Gastroesophageal sphincter (tissue), 3 donors: Measurements from ENCODE around the gene TNFAIP8.
"Not testable (repeated sequence)": the region's sequence is repeated elsewhere in the genome, so short reads cannot be mapped to it uniquely, and the experiment has no call there.

Experiments
- EP300 ChIP-seq: sonication (generic); formaldehyde crosslinking; IDR thresholded peaks from one replicate; pipeline ENCODE4 v1.6.1; 2017; ENCODE audit warnings: antibody characterized with exemption, mild to moderate bottlenecking
- POLR2A ChIP-seq, 2 donors: fragments of 450-650 bp; IDR thresholded peaks; one replicate each; pipeline ENCODE4 v1.6.1; 2017; ENCODE audit warnings: antibody characterized with exemption in 2 of 2, mild to moderate bottlenecking in 2 of 2, moderate library complexity in 1 of 2
- POLR2AphosphoS5 ChIP-seq: sonication (generic); formaldehyde crosslinking; IDR thresholded peaks from one replicate; pipeline ENCODE4 v1.6.1; 2017; ENCODE audit warnings: antibody characterized with exemption
- TF ChIP-seq, protein P1 (sequence below), 4 experiments: fragments of 200-600 bp in 2 of 4; fragments of 450-650 bp in 2 of 4; sonication (generic) in 1 of 4; IDR thresholded peaks; one replicate each; pipeline ENCODE4 v1.5.1; 2017 to 2019; ENCODE audit warnings: antibody characterized with exemption in 4 of 4, mild to moderate bottlenecking in 2 of 4, moderate library complexity in 2 of 4

DNA sequence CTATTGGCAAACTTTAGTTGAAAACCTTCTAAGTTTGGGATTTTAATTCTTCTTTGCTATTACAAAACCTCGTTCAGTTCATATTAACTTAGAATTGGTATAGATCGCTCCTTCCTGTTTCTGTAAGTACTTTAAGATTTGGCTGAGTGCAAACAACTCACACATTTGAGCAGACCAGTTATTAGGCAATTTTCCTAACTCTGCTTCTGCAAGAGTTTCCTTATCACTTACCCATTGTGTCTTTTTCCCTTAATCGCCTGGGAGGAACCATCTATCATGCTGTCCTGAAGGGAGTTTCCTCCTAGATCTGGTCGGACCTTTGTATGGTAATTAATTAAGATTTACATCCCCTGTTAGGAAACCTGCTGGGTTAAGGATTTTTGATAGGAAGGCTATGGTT, 71.8 kb downstream of the TNFAIP8 start:
- TF ChIP-seq, protein P1, sequence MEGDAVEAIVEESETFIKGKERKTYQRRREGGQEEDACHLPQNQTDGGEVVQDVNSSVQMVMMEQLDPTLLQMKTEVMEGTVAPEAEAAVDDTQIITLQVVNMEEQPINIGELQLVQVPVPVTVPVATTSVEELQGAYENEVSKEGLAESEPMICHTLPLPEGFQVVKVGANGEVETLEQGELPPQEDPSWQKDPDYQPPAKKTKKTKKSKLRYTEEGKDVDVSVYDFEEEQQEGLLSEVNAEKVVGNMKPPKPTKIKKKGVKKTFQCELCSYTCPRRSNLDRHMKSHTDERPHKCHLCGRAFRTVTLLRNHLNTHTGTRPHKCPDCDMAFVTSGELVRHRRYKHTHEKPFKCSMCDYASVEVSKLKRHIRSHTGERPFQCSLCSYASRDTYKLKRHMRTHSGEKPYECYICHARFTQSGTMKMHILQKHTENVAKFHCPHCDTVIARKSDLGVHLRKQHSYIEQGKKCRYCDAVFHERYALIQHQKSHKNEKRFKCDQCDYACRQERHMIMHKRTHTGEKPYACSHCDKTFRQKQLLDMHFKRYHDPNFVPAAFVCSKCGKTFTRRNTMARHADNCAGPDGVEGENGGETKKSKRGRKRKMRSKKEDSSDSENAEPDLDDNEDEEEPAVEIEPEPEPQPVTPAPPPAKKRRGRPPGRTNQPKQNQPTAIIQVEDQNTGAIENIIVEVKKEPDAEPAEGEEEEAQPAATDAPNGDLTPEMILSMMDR (IDR thresholded peaks at IDR 0.05): not testable (repeated sequence)
- TF ChIP-seq POLR2AphosphoS5; POLR2A (IDR thresholded peaks at IDR 0.05); EP300: not testable (repeated sequence)
